Activated naive CD4-positive, alpha-beta T cell treated with Interleukin-2 at 50 U/mL for 16 hours (primary cell): ENCODE results near the gene ABCG2.

Experiments
- DNase-seq: peaks from one replicate; pipeline ENCODE4 v3.0.0-alpha.2; 2020

ABCG2 gene

DNA sequence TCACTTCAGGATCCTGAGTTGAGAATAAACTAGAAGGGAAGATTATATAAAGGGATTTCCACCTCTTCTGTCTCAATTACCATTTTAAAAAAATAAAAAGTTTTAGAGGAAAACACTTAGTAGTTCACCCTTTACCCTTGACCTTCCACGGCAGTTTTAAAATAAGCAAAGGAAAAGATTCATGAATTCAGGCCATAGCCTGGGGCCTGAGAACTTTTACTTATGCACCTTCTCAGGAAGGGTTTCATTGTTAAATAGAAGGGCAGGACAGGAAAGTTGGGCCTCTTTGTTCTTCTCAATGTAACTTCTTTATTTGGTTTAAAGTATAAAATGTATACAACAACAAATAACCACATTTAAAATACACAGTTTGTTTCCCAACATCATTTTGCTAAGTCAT is 96.1 kb downstream of the ABCG2 start:
- DNase-seq: no peak

DNA sequence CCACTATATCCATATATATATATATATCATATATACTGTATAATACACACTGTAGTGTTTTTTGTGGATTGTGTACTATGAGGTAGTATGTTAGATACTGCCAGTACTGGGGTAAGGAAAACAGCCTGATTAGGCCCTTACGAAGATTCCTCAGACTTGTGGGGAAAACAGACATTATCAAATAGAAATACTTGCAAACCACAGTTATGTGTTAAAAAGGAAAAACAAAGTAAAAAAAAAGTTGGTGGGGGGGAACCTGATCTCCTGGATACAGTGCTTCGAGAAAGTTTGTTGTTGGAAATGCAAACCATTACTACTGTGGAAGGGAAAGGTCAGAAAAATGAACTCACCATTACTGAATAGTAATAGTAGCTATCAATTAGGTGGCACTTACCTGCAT is 98.0 kb downstream of the ABCG2 start:
- DNase-seq: no peak

DNA sequence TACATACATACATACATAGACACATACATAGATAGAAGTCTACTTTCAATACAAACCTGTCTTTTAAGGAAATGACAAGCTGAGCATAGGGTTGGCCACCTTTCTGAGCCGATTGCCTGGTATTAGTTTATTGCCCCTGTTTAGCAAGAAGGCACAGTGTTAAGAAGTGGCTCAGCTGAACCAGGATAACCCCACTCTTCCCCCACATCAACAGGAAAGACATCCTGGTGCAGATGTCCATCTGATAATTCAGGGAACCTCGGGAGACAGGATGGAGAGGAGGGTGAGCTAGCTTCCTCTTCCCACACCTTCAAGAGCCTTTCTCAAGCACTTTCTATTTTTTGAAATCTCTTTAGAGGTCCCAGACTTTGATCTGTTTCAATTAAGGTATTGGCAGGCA is 98.7 kb downstream of the ABCG2 start:
- no peak for DNase-seq

DNA sequence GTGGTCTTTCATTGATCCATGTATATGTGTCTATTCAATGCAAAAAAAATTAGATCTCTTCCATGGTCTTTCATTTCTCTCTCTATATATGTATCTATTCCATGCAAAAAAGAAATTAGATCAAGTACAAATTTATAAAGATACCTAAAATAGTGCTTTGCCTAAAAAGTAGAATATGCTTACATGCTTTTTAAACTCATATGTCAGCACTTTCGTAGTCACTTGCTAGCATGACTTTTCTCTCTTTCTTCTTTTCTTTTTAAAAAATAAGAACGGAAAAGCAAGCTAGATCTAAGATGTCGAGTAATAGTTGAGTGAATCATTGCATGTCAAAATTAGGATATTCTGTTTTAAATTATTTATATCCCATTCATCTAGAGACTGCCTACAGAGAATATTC is 100.1 kb downstream of the ABCG2 start:
- DNase-seq: no peak

DNA sequence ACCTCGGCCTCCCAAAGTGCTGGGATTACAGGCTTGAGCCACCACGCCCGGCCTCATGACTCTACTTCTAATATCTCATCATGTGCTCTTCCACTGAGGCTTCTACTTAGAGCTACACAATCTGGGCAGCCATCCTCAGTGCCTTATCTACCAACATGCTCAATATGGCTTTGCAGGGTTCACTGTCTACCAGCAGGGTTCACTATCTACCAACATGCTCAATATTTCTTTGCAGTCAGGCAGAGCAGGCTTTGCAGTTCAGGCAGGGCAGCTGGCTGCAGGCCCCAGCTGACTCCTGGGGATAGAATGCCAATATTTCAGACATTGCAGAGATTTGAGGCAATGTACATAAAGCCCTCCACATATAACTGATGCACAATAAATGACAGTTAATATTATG is 103.5 kb downstream of the ABCG2 start:
- no peak for DNase-seq

DNA sequence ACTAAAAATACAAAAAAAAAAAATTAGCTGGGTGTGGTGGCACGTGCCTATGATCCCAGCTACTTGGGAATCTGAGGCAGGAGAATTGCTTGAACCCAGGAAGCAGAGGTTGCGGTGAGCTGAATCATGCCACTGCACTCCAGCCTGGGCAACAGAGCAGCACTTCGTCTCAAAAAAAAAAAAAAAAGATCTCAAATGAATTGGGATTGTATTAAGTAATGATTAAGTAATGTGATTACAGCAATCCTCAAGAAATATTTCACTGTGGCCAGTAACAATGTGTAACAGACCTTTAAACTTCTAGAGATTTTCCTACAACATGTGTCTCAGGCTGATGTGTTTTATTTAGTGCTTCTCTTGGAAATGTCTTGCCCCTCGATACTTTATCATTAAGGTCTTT is 104.2 kb downstream of the ABCG2 start:
- DNase-seq: no peak

DNA sequence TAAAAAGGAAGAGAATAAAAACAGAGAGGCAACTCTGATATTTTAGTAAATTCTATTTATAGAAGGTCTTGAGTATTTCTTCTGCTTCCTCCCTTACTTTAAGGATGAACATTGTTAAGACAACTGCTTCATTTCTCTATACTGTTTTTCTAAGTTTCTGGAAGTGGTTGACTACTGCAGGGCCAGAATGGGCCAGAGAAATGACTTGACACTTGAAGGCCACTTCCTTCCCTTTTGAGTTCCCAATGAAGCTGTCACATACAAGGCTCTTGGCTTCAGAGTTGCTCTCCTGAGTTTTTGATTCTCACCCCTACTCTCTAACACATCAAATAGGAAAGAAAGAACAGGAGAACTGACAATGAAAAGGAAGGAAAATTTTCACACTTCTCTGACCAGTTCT is 113.4 kb downstream of the ABCG2 start:
- DNase-seq: no peak

DNA sequence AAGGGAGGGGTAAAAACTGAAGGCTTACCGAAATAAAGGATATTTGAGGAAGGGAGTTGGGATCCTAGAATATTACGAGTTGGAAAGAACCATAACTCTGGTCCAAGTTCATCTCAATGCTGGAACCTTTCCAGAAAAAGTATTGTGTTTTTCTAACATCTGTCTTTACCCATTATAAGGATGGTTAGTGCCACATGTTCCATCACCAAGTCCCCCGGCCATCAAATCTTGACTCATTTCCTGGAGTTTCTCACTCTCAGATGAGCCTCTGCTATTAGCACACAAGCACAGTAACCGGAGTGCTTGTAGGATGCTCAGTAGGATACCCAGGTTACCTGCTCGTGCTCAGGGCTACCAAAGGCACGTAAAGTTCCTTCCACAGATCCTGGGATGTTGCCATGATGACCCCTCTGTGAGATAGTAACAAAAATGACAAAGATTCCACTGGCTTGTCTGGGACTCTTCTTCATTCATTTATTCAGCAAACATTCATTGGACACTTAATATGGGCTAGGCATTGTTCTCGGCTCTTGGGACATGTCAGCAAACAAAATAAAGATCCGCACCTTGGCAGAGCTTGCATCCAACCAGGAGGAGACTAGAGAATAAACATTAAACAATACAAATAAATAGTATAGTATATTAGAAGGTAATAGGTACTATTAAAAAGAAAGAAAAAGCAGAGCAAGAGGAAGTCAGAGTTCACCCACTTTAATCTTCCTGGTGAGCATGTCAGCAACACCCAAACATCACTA is 114.7 kb downstream of the ABCG2 start:
- DNase-seq: no peak

DNA sequence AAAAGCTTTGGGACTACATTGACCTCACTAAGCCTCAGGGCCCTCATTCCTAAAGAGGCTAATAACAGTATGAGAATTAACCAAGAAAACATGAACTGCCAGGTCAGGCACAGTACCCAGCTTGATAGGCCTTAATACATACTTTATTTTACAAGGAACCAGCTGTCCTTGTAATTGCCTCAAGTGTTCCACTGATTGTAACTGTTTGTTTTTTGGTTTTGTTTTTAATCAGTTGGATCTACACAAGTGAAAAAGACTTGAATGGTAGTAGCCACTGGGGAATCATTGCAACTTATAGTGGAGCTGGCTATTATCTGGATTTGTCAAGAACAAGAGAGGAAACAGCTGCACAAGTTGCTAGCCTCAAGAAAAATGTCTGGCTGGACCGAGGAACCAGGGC is 115.4 kb downstream of the ABCG2 start:
- no peak for DNase-seq

DNA sequence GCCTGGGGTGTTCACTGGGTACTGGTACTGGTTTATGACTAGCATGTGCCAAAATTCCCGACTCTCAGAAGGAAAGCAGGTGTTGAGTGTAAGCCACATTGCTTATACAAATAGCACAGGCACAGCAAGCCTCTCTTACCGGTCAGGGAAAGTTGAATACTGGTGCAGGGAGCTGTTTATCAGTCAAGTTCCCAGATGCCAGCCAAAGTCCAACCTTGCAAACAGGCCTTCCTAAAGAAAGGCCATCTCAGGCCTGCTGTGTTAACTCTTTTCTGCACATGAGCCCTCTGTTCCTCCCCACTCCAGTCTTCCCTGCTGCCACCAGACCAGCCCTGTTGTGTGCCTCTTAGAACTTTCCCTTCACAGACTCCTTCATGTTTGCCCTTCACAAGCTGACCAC is 116.8 kb downstream of the ABCG2 start:
- no peak for DNase-seq

DNA sequence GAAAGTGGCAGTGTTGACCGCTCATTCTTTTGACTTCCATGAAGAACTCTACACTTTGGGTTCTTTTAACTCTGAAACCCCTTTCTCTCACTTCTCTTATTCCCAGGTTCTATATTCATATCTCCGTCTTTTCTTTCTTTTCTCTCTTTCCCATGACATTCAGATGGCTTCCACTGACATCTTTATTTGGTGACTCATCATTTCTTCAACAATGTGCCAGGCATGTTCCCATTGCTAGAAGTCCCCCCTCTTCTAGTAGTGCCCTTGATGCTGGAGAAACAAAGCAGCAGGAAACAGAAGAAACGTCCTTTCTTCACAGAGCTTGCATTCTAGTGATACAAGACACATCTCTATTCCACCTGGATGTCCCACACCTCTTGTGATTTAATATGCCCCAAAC is 117.7 kb downstream of the ABCG2 start:
- no peak for DNase-seq
